H9 (cell line): ENCODE measurements around the gene OLA1. TPM values are rescaled to one million over a fixed set of nuclear protein-coding genes. Genes with fewer than 3 reads are reported as not detected.

Experiments
- DNase-seq: peaks from one replicate; pipeline ENCODE4 v3.0.0-alpha.2; 2017
- H2AFZ ChIP-seq: one replicate; pipeline ENCODE4 v1.6.1; 2013; ENCODE audit warnings: mild to moderate bottlenecking, low read length, control low read depth, moderate library complexity
- H2AK5ac ChIP-seq: 2 replicates; pipeline ENCODE4 v1.6.1; 2013; ENCODE audit warnings: low read length, control low read depth, mixed read lengths; ENCODE audit not compliant: insufficient read length
- H2BK120ac ChIP-seq: one replicate; pipeline ENCODE4 v1.6.1; 2013; ENCODE audit warnings: low read depth, mild to moderate bottlenecking, low read length, control low read depth, inconsistent platforms; ENCODE audit not compliant: poor library complexity, severe bottlenecking
- H2BK12ac ChIP-seq: 2 replicates; pipeline ENCODE4 v1.6.1; 2013; ENCODE audit warnings: low read length, control low read depth, mixed read lengths, low read depth; ENCODE audit not compliant: insufficient read length
- H2BK15ac ChIP-seq: 2 replicates; pipeline ENCODE4 v1.6.1; 2013; ENCODE audit warnings: low read depth, low read length, control low read depth
- H2BK20ac ChIP-seq: one replicate; pipeline ENCODE4 v1.6.1; 2013; ENCODE audit warnings: low read depth, mild to moderate bottlenecking, low read length, control low read depth, inconsistent platforms; ENCODE audit not compliant: poor library complexity, severe bottlenecking
- H2BK5ac ChIP-seq: 2 replicates; pipeline ENCODE4 v1.6.1; 2013; ENCODE audit warnings: low read length, control low read depth, mixed read lengths; ENCODE audit not compliant: insufficient read length
- H3K14ac ChIP-seq: 2 replicates; pipeline ENCODE4 v1.6.1; 2013; ENCODE audit warnings: low read length, control low read depth; ENCODE audit not compliant: insufficient read depth
- H3K18ac ChIP-seq: 2 replicates; pipeline ENCODE4 v1.6.1; 2013; ENCODE audit warnings: low read depth, mild to moderate bottlenecking, mixed read lengths, low read length, control low read depth; ENCODE audit not compliant: insufficient read length
- H3K23ac ChIP-seq: 2 replicates; pipeline ENCODE4 v1.6.1; 2013; ENCODE audit warnings: low read length, control low read depth, mixed read lengths, low read depth; ENCODE audit not compliant: insufficient read length
- H3K23me2 ChIP-seq: 2 replicates; pipeline ENCODE4 v1.6.1; 2013; ENCODE audit warnings: low read depth, mild to moderate bottlenecking, mixed read lengths, low read length, control low read depth; ENCODE audit not compliant: insufficient read length, poor library complexity, severe bottlenecking
- H3K27ac ChIP-seq: 2 replicates; pipeline ENCODE4 v1.5.1; 2013; ENCODE audit warnings: low read length, control low read depth, mixed read lengths, low read depth; ENCODE audit not compliant: insufficient read length
- H3K27me3 ChIP-seq: 2 replicates; pipeline ENCODE4 v1.6.1; 2013; ENCODE audit warnings: low read length, control low read depth, inconsistent platforms; ENCODE audit not compliant: insufficient read depth
- H3K4ac ChIP-seq: 2 replicates; pipeline ENCODE4 v1.6.1; 2013; ENCODE audit warnings: low read depth, mild to moderate bottlenecking, control low read depth, inconsistent platforms, low read length, moderate library complexity
- H3K4me1 ChIP-seq: 2 replicates; pipeline ENCODE4 v1.6.1; 2013; ENCODE audit warnings: low read length, control low read depth, inconsistent platforms; ENCODE audit not compliant: insufficient read depth
- H3K4me2 ChIP-seq: 2 replicates; pipeline ENCODE4 v1.6.1; 2013; ENCODE audit warnings: low read length, control low read depth, mixed read lengths; ENCODE audit not compliant: insufficient read length, insufficient read depth
- H3K56ac ChIP-seq: 2 replicates; pipeline ENCODE4 v1.6.1; 2013; ENCODE audit warnings: low read depth, mild to moderate bottlenecking, mixed read lengths, low read length, control low read depth; ENCODE audit not compliant: insufficient read length
- H3K79me1 ChIP-seq: 2 replicates; pipeline ENCODE4 v1.6.1; 2013; ENCODE audit warnings: low read depth, mild to moderate bottlenecking, moderate library complexity, low read length, control low read depth, inconsistent platforms; ENCODE audit not compliant: insufficient read depth, poor library complexity, severe bottlenecking
- H3K79me2 ChIP-seq: 2 replicates; pipeline ENCODE4 v1.6.1; 2013; ENCODE audit warnings: low read length, control low read depth, inconsistent platforms; ENCODE audit not compliant: insufficient read depth
- H3K9ac ChIP-seq: 2 replicates; pipeline ENCODE4 v1.6.1; 2013; ENCODE audit warnings: low read length, control low read depth, mixed read lengths; ENCODE audit not compliant: insufficient read length; ENCODE audit errors: extremely low read depth
- H3K9me3 ChIP-seq: one replicate; pipeline ENCODE4 v1.6.1; 2013; ENCODE audit warnings: low read depth, low read length, inconsistent platforms; ENCODE audit not compliant: control insufficient read depth
- H3T11ph ChIP-seq: one replicate; pipeline ENCODE4 v1.6.1; 2013; ENCODE audit warnings: mild to moderate bottlenecking, low read length, control low read depth, inconsistent platforms
- H4K20me1 ChIP-seq: one replicate; pipeline ENCODE4 v1.6.1; 2013; ENCODE audit not compliant: control insufficient read depth, insufficient read length, insufficient read depth
- H4K5ac ChIP-seq: 2 replicates; pipeline ENCODE4 v1.6.1; 2013; ENCODE audit warnings: low read depth, mild to moderate bottlenecking, mixed read lengths, low read length, control low read depth; ENCODE audit not compliant: insufficient read length
- H4K8ac ChIP-seq: replicated peaks from 2 replicates; pipeline ENCODE4 v1.6.1; 2013; ENCODE audit warnings: low read length, control low read depth, mixed read lengths, low read depth; ENCODE audit not compliant: insufficient read length
- H4K91ac ChIP-seq: 2 replicates; pipeline ENCODE4 v1.6.1; 2013; ENCODE audit warnings: low read depth, mild to moderate bottlenecking, moderate library complexity, mixed read lengths, low read length, control low read depth; ENCODE audit not compliant: insufficient read length
- H3K27ac Mint-ChIP-seq, 3 experiments: 2 replicates in 2 of 3; 3 replicates in 1 of 3; pipeline ENCODE4 v1.8.0; 2020 to 2021; ENCODE audit warnings: mixed read lengths in 3 of 3, mild to moderate bottlenecking in 1 of 3, moderate library complexity in 1 of 3
- H3K27me3 Mint-ChIP-seq: 2 replicates; pipeline ENCODE4 v1.8.0; 2021; ENCODE audit warnings: low read depth, mild to moderate bottlenecking, moderate library complexity, mixed read lengths
- H3K36me3 Mint-ChIP-seq, 3 experiments: 2 replicates in 2 of 3; 3 replicates in 1 of 3; pipeline ENCODE4 v1.8.0; 2020 to 2021; ENCODE audit warnings: low read depth in 3 of 3, mixed read lengths in 3 of 3; ENCODE audit not compliant: insufficient read depth in 1 of 3
- H3K4me1 Mint-ChIP-seq, 2 experiments: 2 replicates each; pipeline ENCODE4 v1.8.0; 2020; ENCODE audit warnings: mixed read lengths in 2 of 2
- H3K4me3 Mint-ChIP-seq, 2 experiments: 2 replicates in 1 of 2; 3 replicates in 1 of 2; pipeline ENCODE4 v1.8.0; 2020 to 2021; ENCODE audit warnings: mild to moderate bottlenecking in 2 of 2, mixed read lengths in 2 of 2, moderate library complexity in 1 of 2
- H3K9me3 Mint-ChIP-seq, 2 experiments: 2 replicates in 1 of 2; 3 replicates in 1 of 2; pipeline ENCODE4 v1.8.0; 2020; ENCODE audit warnings: mild to moderate bottlenecking in 2 of 2, mixed read lengths in 2 of 2, moderate library complexity in 1 of 2
- WGBS: extraction: QIAGEN DNeasy Blood & Tissue Kit; methylation state at CpG from one replicate; pipeline ENCODE4 v1.1.7; 2013; ENCODE audit warnings: missing lambda C conversion rate, low lambda C conversion rate, mixed read lengths; ENCODE audit not compliant: insufficient read length; ENCODE audit errors: extremely low coverage; 5-methylcytosine and 5-hydroxymethylcytosine counted together
- total RNA-seq: library from RNA; stranded (reverse); gene quantifications from 2 replicates; pipeline ENCODE4 v1.2.1, GENCODE V29; 2021
- TF ChIP-seq, protein P1 (sequence below): fragments of 200-600 bp; sonication (generic); conservative IDR thresholded peaks from 3 replicates; pipeline ENCODE4 v1.8.0; 2021; ENCODE audit warnings: antibody characterized with exemption, mild to moderate bottlenecking

The OLA1 gene
- total RNA-seq, 1 experiment from 2014 or later = 133 TPM

DNA sequence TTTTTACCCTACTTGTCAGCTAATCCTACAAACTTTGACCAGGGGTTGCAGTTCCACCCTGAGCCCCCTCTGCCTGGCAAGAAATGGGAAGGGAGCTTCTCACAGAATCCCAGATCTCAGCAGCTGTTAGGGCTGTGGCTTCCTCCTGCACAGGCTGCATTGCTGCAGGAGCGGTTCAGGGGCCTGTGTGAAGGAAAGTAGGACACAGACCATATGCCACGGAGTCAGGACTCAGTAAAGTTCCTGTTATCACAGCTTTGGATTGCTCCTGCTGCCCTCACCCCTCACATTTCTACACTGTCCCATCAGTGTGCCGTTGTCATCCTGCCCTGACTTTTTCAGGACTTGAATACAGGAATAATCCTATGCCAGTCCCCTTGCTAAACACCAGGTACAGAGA lies 220.4 kb downstream of the OLA1 start:
- Histone ChIP-seq H2BK12ac (no peak overlapping the region), H2AFZ (no peak overlapping the region), H2BK5ac (no peak overlapping the region), H2AK5ac (no peak overlapping the region), H2BK15ac (no peak overlapping the region), H4K91ac (no peak overlapping the region), H3K27me3 (no peaks in the 10 kb centered on the region), H3K4me2 (no peak overlapping the region), H3K9ac (no peak overlapping the region), H3T11ph (no peak overlapping the region), H3K4ac (no peak overlapping the region), H3K56ac (no peak overlapping the region), H3K23me2 (no peaks in the 10 kb centered on the region), H2BK20ac (no peak overlapping the region), H3K9me3 (no peaks in the 10 kb centered on the region), H4K8ac (no peak overlapping the region), H3K79me2 (no peaks in the 10 kb centered on the region), H3K18ac (no peak overlapping the region), H4K20me1 (no peaks in the 10 kb centered on the region), H3K14ac (no peak overlapping the region), H3K27ac (no peak overlapping the region), H3K4me1 (peaks cover 3% of the 10 kb centered on the region; the same call in 1 of the 2 replicates), H3K23ac (no peak overlapping the region), H2BK120ac (no peak overlapping the region), H4K5ac (no peak overlapping the region), H3K79me1 (no peaks in the 10 kb centered on the region)
- H3K4me1 Mint-ChIP-seq = peaks cover 36% of the 10 kb centered on the region in 2 experiments
- TF ChIP-seq, protein P1, sequence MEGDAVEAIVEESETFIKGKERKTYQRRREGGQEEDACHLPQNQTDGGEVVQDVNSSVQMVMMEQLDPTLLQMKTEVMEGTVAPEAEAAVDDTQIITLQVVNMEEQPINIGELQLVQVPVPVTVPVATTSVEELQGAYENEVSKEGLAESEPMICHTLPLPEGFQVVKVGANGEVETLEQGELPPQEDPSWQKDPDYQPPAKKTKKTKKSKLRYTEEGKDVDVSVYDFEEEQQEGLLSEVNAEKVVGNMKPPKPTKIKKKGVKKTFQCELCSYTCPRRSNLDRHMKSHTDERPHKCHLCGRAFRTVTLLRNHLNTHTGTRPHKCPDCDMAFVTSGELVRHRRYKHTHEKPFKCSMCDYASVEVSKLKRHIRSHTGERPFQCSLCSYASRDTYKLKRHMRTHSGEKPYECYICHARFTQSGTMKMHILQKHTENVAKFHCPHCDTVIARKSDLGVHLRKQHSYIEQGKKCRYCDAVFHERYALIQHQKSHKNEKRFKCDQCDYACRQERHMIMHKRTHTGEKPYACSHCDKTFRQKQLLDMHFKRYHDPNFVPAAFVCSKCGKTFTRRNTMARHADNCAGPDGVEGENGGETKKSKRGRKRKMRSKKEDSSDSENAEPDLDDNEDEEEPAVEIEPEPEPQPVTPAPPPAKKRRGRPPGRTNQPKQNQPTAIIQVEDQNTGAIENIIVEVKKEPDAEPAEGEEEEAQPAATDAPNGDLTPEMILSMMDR = no peak
- H3K4me3 Mint-ChIP-seq = no peak overlapping the region
- H3K9me3 Mint-ChIP-seq = no peaks in the 10 kb centered on the region
- peaks cover 17% of the 10 kb centered on the region for H3K27me3 Mint-ChIP-seq
- H3K36me3 Mint-ChIP-seq = no peaks in the 10 kb centered on the region
- H3K27ac Mint-ChIP-seq = no peak overlapping the region
- no peak for DNase-seq
- no CpG with 5 or more reads among the region's 3 CpGs for WGBS
